Parietal lobe (tissue), 1 donor: Measurements from ENCODE around the gene CEP70. TPM values are rescaled to one million over a fixed set of nuclear protein-coding genes. Genes with fewer than 3 reads are reported as not detected.

Source experiments
- total RNA-seq: library from RNA; depleted of rRNA; stranded (reverse); fragments of >200 nt; gene quantifications from one replicate; pipeline ENCODE4 v1.2.3, GENCODE V29; 2014

Gene CEP70, protein sequence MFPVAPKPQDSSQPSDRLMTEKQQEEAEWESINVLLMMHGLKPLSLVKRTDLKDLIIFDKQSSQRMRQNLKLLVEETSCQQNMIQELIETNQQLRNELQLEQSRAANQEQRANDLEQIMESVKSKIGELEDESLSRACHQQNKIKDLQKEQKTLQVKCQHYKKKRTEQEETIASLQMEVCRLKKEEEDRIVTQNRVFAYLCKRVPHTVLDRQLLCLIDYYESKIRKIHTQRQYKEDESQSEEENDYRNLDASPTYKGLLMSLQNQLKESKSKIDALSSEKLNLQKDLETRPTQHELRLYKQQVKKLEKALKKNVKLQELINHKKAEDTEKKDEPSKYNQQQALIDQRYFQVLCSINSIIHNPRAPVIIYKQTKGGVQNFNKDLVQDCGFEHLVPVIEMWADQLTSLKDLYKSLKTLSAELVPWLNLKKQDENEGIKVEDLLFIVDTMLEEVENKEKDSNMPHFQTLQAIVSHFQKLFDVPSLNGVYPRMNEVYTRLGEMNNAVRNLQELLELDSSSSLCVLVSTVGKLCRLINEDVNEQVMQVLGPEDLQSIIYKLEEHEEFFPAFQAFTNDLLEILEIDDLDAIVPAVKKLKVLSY
- 69.5 TPM for total RNA-seq

DNA sequence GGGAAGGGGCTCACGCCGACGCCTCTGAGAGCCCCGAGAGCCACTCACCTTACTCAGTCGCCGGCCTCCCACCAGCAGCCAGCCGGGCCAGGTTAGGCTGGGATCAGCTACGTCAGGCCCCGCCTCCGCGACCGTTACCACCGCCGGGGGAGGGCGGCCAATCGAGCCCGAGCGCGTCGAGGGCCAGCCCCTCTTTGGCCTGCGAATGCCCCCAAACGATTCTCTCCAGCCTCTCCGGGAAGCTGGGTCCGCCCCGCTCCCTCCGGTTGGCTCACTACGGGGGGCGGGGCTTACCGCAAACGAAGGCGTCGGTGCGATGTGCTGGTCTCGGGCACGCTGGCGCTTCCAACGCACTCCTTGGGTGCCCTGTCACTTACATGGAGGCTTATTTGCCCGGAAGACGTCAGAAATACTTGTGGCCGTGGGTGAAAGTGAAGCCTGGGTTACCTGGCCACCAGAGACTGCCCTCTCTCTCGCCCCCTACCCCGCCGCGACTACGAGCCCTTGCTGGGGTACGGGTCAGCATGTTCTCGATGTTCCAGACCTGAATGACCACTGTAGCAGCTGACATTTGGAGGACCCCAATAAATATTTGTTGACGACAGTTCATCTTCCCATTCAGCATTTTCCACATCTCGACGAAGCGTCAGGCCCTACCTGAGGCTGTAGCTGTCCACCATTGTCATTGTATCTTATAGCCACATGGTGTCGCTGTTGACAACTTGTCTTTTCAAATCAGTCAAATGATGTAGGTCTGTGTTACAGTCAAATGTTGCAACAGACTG is at the start of gene CEP70:
Gene CEP70 (minus strand): TSS at position 111 of the 785 bp plus-strand sequence. CDS start 21,333 bp downstream, outside the sequence.

DNA sequence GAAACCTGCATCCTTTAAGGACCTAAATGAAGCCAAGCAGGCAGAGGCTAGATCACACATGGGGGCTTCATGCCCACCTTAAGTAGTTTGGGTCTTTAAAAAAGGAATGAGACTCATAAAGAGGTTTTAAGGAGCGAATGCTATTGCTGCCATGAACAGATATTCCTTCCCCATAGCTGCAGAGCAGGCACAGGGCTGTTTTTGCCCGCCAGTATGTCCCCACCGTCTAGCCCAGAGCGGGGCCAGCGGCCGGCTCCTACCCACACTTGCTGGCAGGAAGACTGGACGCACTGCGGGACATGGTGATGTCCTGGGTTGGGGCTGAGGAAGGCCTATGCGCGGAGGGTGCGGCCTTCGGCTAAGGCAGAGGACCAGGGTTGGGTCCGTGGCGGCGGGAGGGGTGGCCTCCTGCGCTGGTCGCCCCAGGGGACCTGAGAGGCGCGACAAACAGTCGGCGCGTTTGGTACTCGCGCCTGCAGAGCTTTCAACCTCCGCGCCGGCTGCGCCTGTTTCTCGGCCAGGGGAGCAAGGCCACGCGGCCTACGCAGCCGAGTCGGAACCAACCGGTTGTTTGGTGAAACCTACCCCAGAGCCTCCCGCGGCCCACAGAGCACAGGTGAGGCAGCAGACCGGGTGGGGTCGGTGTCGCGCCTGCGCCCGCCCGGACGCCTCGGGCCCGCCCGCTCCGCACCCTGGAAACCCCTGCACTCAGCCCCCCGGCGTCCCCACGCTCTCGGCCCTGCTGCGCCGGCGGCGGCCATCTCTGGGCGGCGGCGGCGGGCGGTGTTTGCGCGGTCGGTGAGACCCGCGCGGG is 14.5 kb upstream of the CEP70 start, which contains the start of gene FAIM:
Gene FAIM (plus strand): TSS at position 450 of the 814 bp plus-strand sequence. CDS start 10,956 bp downstream, outside the sequence.

Other genes with a start within 250 kb of the CEP70 start
- gene MRAS, start 245.7 kb downstream of the CEP70 start, total RNA-seq, result 64.5 TPM
- 0.94 TPM for gene ESYT3, start 159.6 kb downstream of the CEP70 start, total RNA-seq
- 22.8 TPM for gene FAIM, start 14.5 kb upstream of the CEP70 start, total RNA-seq
- gene PIK3CB, start 240.7 kb upstream of the CEP70 start, total RNA-seq, result 36.3 TPM